ENCODE results near the gene APOA5.
"Not testable (repeated sequence)": the region's sequence is repeated elsewhere in the genome, so short reads cannot be mapped to it uniquely, and the experiment has no call there.

The APOA5 gene

DNA sequence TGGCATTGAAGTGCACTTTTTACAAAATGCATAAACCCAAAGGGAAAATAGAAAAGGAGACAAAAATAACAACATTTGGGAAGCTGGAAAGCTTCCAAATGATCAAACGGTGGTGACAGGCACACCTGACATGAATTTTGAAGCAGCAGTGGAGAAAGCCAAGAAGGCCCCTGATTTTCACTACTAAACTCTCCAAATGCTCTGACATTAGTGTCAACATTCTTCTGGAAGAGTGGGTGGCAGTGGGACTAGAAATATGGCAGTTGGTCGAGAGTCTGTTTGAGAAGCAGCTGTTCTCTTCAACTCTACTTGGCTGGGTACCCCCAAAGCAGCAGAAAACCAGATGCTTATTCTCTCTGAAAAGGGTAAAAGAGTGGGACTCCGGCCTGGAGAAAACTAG is 12.3 kb upstream of the APOA5 start:
- DNase-seq = no peak
- in situ Hi-C loops (cut with MboI; ENCODE audit: low pct_unique_long_range_greater_than_20kb, low sequenced_read_pairs) = no loop called here

DNA sequence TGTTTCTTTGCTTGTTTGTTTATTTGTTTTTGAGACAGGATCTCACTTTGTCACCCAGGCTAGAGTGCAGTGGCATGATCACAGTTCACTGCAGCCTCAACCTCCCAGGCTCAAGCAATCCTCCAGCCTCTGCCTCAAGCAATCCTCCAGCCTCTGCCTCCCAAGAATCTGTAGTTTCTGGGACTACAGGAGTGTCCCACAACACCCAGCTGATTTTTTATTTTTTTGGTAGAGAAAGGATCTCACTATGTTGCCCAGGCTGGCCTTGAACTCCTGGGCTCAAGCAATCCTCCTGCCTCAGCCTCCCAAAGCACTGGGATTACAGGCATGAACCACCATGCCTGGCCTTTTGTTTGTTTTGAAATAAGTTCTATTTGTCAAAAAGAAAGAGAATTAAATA is 10.0 kb upstream of the APOA5 start:
- DNase-seq; in situ Hi-C loops (cut with MboI; ENCODE audit: low pct_unique_long_range_greater_than_20kb, low sequenced_read_pairs): not testable (repeated sequence)

DNA sequence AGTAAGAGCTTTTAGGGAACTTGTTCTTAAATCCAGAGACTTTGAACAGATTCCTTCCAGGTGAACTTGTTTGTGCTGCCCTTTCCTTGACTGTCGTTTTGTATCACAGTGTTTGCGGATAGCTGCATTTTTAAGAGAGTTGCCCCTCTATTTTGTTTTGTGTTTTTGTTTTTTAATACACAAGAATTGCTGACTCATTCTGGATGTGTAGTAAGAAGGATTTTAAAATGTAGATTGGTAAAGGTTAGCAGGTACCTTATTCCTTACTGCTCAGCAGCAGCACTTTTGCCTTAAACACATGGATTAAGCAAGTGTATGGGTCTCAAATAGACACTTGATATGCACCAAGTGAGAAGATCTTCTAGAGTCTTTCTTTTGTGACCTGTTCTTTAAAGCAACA is 8.9 kb upstream of the APOA5 start:
- DNase-seq = no peak
- in situ Hi-C loops (cut with MboI; ENCODE audit: low pct_unique_long_range_greater_than_20kb, low sequenced_read_pairs) = no loop called here

DNA sequence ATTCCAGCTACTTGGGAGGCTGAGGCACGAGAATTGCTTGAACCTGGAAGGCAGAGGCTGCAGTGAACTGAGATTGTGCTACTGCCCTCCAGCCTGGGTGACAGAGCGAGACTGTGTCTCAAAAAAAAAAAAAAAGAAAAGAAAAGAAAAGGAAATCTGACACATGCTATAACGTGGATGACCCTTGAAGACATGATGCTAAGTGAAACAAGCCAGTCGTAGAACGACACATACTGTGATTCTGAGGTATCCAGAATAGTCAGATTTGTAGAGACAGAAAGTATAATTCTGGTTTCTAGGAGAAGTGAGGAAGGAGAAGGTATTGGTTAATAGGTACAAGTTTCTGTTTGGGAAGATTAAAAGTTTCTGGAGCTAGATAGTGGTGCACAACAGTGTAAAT is 6.7 kb upstream of the APOA5 start:
- DNase-seq = no peak
- in situ Hi-C loops (cut with MboI; ENCODE audit: low pct_unique_long_range_greater_than_20kb, low sequenced_read_pairs) = no loop called here

DNA sequence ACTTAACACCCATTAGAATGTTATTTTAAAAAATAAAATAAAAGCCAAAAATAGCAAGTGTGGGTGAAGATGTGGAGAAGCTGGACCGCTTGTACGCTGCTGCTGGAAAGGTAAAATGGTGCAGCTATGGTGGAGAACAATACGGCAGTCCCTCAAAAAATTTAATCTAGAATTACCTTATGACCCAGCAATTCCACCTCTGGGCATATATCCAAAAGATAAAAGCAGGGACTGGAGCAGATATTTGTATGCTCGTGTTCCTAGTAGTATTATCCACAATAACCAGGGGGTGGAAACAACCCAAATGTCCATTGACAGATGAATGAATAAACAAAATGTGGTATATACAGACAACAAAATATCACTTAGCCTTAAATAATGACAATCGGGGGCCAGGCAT is 6.1 kb upstream of the APOA5 start:
- DNase-seq = no peak
- in situ Hi-C loops (cut with MboI; ENCODE audit: low pct_unique_long_range_greater_than_20kb, low sequenced_read_pairs) = no loop called here

DNA sequence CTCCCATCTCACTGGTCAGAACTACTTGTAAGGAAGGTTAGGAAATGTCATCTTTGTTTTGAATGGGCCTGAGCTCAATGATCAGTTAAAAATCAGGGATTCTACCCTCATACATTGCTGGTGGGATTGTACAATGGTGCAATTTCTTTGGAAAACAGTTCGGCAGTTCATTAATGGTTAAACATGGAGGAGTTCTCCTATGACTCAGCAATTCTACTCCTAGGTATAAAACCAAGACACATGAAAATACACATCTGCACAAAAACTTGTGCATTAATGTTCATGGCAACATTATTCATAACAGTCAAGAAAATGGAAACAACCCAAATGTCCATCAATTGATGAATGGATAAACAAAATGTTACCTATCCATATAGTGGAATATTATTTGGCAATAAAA is 4.9 kb upstream of the APOA5 start:
- no peak for DNase-seq
- in situ Hi-C loops (cut with MboI; ENCODE audit: low pct_unique_long_range_greater_than_20kb, low sequenced_read_pairs) = no loop called here

DNA sequence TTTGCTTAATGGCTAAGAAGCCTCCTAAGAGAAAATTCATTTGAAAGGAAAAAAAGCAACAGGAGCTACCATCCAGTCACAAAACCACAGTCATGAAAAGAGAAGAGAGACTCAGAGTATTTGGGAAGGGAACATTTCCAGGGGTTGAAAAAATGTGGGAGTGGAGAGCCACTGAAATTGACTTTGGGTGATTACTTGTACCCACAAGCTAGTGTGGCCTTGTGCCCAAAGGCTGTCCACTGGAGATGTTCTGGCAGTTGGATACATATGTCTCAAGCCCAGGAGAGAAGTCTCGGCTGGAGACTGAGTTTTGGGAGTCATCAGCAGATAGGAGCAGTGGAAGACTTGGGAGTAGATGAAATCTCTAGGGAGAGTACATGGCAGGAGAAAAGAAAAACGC is 3.2 kb upstream of the APOA5 start:
- in situ Hi-C loops (cut with MboI; ENCODE audit: low pct_unique_long_range_greater_than_20kb, low sequenced_read_pairs) = no loop called here
- DNase-seq = no peak

DNA sequence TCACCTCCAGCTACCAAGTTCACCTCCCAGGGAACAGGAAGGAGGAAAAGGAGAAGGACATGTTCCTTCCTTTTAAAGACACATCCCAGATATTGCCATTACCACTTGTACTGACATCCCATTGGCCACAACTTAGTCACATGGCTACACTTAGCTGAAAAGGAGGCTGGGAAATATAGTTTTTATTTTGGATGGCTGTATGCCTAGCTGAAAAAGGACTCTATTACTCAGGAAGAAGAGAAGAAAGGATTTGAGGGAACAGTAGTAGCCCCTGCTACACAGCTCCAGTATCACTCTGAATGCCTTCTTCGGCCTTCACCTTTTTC is 2.1 kb upstream of the APOA5 start:
- in situ Hi-C loops (cut with MboI; ENCODE audit: low pct_unique_long_range_greater_than_20kb, low sequenced_read_pairs) = no loop called here
- no peak for DNase-seq

DNA sequence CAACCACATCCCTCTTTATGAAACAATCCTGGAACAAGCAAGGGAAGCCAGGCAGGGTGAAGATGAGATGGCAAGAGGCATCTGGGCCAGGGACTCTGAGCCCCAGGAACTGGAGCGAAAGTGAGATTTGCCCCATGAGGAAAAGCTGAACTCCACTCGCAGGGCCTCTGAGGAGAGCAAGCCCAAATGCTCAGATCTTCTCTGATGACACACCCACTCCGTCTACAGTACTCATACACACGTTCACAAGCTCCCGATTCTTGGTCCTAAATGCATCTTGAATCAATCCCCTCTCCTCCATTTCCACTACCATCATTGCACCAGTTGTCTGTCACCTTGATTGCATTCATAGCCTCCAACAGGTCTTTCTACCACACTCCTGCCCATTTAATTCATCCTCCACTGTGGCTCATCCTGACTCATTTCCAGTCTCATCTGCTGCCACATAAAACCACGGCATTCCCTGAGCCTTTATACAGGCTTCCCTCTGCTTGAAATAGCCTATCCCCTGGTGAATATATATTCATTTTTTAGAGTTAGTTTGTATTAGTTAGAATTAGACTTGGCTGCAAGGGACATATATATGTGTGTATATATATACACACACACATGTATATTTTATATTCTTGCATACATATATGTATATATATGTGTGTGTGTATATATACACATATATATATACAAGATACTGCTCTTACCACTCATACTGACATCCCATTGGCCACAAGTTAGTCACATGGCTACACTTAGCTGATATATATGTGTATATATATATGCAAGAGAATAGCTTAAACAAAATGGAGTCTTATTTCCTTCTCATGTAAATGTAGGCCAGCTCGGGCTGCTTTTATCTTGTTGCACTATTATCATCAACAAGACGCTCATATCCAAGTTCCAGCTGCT is 1.4 kb upstream of the APOA5 start:
- DNase-seq = no peak
- in situ Hi-C loops (cut with MboI; ENCODE audit: low pct_unique_long_range_greater_than_20kb, low sequenced_read_pairs) = no loop called here

DNA sequence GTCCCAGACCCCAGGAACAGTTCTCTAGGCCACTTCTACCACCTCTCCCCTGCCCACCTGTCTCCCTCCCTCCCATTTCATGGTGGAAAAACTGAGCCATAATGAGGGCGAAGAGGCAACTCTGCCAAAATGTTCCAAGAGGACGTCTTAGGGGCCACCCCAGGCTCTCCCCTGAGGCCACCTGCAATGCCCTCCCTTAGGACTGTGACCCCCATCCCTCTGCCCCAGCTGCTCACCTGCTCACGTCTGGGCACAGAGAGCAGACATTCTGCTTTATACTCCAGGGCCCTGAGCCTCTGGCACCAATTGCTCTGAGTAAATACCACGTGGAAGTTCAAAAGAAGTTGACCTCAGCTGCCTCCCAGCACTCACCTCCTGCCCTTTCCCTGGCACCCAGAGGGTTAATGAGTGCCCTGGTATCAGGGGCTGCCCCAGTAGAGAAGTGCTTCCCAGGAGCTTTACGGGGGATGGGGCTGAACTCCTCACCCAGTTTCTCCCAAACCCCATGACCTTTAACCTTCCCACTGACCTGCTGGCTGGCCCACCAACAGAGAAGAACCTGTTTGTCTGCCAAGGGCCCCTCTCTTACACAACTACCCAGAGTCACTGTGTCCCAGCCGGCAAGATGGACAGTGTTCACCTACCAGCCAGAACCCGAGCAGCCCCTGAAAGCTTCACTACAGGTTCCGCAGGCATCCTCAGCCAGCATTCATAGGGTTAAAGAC is 627 bp upstream of the APOA5 start:
- DNase-seq = no peak
- in situ Hi-C loops (cut with MboI; ENCODE audit: low pct_unique_long_range_greater_than_20kb, low sequenced_read_pairs) = no loop called here

DNA sequence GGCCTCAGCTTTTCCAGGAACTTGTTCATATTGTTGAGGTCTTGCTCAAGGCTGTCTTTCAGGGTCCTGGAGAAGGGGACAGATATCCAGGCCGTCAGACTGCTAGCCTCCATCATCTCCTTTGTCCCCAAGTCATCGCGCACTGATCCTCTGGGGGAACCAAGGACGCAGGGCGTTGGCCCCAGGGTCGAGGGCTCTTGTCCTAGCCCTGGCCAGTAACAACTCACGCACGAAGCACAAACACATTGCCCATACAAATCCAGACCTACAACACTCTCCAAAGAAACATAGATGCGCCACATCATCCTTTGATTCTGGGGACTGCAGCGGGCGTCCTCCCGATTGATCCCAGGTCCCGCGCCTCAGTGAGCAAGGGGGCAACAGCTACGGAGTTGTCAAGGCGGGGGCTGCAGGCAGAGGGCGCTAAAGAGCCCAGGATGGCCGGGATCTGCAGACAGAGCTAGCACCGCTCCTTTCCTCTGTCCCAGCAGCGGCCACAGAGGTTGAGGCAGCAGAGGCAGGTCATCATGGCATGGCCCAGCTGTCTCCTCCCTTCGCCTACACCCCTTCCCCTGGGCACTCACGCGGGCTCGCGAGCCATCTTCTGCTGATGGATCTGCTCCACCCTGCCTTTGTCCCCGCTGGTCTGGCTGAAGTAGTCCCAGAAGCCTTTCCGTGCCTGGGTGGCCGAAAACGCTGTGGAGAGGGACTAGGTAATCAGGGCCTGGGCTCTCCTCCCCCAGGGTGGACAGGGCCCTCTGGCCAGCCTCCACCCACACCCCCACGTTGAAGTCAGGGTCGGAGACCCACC is 472 bp downstream of the APOA5 start:
- in situ Hi-C loops (cut with MboI; ENCODE audit: low pct_unique_long_range_greater_than_20kb, low sequenced_read_pairs) = no loop called here
- DNase-seq = peak; percentile 84

DNA sequence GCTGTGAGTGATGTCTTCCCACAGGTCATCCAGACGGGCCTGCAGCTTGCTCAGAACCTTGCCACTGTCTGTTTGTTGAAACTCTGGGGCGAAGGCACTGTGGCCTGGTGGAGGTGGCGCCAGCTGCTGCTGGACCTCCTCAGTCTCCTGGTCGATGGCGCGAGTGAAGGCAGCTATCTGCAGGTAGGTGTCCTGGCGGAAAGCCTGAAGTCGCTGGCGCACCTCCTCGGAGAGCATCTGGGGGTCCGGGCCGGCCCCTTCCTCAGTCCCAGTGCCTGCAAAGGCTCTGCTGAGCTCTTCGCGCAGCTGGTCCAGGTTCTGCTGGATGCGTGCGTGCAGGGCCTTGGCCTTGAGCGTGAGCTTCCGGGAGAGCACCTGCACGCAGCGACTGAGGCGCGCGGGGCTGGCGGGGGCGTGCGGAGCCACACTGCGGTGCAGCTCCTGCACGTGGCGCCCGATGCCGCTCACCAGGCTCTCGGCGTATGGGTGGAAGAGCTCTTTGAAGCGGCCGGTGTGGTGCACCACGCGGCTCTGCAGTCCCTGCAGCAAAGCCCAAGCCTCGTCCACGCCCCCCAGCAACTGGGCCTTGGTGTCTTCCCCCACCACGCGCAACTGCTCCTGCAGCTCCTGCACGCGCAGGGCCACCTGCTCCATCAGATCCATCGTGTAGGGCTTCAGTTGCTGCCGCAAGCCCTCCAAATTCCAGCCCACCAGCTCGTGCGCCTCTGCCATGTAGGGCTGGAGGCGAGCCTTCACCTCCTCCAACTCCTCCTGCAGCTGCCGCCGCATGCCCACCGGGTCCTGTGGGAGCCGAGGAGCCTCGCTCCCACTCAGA is 1.3 kb downstream of the APOA5 start:
- no peak for DNase-seq
- in situ Hi-C loops (cut with MboI; ENCODE audit: low pct_unique_long_range_greater_than_20kb, low sequenced_read_pairs) = no loop called here

DNA sequence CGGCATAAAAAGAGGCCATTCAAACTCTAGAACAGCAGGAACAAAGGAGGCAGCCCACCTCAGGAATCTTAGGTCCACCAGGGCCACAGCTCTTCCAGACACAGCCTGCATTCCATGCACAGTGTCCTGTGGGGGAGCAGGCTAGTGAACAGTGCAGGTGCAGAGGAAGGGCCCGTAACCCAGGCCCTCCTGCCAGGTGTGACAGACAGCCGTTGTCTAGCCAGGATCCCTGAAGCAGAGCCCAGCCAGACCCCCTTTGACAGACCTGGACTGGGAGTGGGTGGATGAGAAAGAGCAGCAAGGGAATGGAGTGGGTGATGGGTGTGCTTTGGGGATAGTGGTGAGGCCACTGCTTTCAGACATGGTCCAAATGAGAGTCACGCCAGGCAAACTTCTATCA is 2.7 kb downstream of the APOA5 start:
- no peak for DNase-seq
- in situ Hi-C loops (cut with MboI; ENCODE audit: low pct_unique_long_range_greater_than_20kb, low sequenced_read_pairs) = no loop called here

DNA sequence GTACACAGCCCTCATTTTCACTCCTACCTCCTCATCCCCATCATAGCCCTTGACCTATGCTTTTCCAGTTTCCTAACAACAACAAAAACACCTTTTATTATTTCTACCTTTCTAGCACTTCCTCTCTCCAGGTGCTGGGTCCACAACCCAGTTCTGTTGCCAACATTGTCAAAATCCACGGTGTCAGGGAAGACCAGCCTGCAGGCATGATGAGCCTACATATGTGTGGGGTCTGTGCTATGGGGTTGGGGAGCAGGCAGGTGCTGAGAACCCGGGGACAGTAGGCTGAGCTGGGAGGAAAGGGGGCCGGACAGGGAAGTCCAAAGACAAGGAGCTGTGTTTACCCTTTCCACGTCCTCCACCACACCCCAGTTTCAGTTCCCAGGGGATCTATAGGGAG is 3.1 kb downstream of the APOA5 start:
- DNase-seq = no peak
- in situ Hi-C loops (cut with MboI; ENCODE audit: low pct_unique_long_range_greater_than_20kb, low sequenced_read_pairs) = no loop called here

DNA sequence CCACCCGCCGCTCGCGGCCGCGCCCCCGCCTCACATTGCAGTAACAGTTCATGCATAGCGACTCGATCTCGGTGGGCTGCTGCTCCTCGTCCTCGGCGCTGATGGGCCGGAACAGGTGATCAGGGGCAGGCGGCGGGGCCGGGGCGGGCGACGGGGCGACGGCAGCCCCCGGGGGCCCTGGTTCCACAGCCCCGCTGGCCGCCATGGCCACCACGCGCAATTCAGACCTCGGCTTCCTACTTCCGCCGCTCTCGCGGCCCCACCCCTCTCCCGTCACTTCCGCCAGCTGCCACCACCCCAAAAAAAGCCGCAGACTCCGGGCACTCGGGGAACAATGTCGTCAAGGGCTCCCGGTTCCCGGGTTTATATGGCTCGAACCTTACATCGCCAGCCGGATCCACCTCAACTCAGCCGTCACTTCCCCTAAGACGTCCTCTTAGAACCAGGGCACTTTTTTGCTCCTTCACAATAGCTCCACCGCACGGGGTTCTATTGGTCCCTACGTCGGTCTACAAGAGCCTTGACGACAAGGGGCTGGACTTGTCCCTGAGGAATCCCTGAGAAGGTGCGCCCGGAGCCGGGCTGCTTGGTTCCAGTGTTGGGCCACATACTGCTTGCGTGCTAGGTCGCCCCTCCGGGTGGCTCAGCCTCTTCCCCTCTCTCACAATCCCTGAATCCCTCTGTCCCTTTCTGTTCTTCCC is 3.7 kb downstream of the APOA5 start, which contains the start of gene ZPR1:
Gene ZPR1 (minus strand): TSS at position 238 of the 701 bp plus-strand sequence. CDS start 33 bp downstream, at position 205.
- in situ Hi-C loops (cut with MboI; ENCODE audit: low pct_unique_long_range_greater_than_20kb, low sequenced_read_pairs) = no loop called here
- DNase-seq = peak; percentile 82

DNA sequence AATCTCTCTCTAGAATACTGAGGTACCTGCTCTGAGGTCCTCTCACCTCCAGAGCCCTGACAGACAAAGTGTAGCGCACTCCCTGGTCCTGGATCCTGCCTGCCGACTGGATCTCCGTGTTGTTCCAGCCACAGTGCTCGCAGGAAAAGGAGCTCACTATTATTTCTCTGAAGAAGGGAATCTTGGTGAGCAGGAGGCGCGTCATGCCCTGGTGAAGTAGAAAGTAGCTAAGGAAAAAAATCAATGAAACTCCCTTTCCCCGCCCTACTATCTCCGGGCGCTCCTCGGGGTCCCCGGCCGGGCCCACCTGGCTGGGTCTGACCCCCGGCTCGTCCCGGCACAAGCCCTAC is 4.3 kb downstream of the APOA5 start:
- in situ Hi-C loops (cut with MboI; ENCODE audit: low pct_unique_long_range_greater_than_20kb, low sequenced_read_pairs) = no loop called here
- no peak for DNase-seq

DNA sequence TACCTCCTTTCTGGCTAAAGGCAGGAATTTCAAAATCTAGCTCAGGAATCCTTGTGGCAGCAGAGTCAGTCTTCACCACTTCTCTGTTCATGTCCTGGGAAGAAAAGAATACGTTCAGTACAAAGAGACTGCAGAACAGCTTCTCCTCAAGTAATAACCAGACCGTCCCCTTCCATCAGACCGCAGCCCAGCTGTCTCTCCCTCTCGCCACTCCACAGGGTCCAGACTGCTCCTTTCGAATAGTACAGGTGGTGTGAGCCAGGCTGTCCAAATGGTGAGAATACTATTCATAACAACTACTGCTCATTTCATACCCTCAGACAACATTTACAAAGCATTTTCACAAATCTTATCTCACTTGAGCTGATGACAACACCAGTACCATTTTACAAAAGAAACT is 4.7 kb downstream of the APOA5 start:
- DNase-seq = no peak

DNA sequence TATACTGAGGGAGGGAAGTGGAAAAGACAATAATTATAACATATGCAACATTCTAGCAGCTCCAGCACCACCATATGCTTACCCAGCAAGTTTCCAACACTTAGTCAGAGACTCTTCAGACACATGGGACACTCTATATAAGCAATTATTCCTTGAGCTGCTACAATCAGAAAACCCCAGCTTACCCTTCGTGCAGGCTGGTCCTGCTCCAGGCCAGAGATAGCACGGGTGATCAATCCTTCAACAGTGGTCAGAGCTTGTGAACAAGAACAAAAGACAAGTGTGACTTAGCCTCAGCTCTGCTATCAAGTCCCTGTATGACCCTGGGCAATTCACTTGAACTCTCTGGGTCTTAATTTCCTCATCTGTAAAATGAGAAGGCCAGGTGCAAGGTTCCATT is 5.4 kb downstream of the APOA5 start:
- DNase-seq = no peak
- in situ Hi-C loops (cut with MboI; ENCODE audit: low pct_unique_long_range_greater_than_20kb, low sequenced_read_pairs) = no loop called here

More for the DNA sequence above, 4.7 kb downstream of the APOA5 start:
- in situ Hi-C loops (cut with MboI; ENCODE audit: low pct_unique_long_range_greater_than_20kb, low sequenced_read_pairs) = no loop called here

DNA sequence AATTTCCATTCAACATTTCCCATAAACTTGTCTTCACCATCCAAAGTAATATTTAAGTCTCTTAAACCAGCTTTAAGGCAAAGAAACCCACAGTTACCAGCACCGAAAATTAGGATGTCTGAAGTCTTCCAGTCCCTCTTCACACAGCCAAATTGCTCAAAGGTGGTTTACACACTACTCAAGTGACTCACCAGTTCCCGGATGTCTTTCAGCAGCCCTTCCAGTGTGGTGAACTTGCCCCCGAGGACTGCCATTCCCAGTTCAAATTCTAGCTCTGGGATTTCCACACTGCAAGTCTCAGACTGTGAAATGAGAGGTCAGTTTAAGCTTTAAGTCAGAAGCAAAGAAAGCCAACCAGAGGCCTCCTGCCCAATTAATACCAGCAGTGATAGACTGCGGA is 9.0 kb downstream of the APOA5 start:
- no peak for DNase-seq
- in situ Hi-C loops (cut with MboI; ENCODE audit: low pct_unique_long_range_greater_than_20kb, low sequenced_read_pairs) = no loop called here

All from KBM-7 (cell line).